Liver (tissue), 9 donors: ENCODE data around the gene FOXL1. TPM values are rescaled to one million over a fixed set of nuclear protein-coding genes. Genes with fewer than 3 reads are reported as not detected.

Experiments
- DNase-seq: peaks from one replicate; pipeline ENCODE4 v3.0.0-alpha.2; 2017; ENCODE audit warnings: low spot score
- H3K27ac ChIP-seq, 2 donors: one replicate each; pipeline ENCODE4 v1.7.0; 2013; ENCODE audit warnings: inconsistent platforms in 2 of 2, low read length in 2 of 2, control low read depth in 1 of 2, low read depth in 1 of 2, mild to moderate bottlenecking in 1 of 2
- H3K27me3 ChIP-seq, 4 donors: one replicate each; pipeline versions ENCODE4 v1.6.1 to v1.7.0; 2013; ENCODE audit warnings: low read length in 3 of 4, inconsistent platforms in 1 of 4, mild to moderate bottlenecking in 1 of 4, moderate library complexity in 1 of 4; ENCODE audit not compliant: control insufficient read depth in 4 of 4, insufficient read depth in 4 of 4
- H3K36me3 ChIP-seq, 4 donors: one replicate each; pipeline versions ENCODE4 v1.6.1 to v1.7.0; 2013; ENCODE audit warnings: low read length in 3 of 4, mild to moderate bottlenecking in 3 of 4, low read depth in 1 of 4, moderate library complexity in 1 of 4; ENCODE audit not compliant: control insufficient read depth in 4 of 4, insufficient read depth in 3 of 4
- H3K4me1 ChIP-seq, 4 donors: one replicate each; pipeline versions ENCODE4 v1.6.1 to v1.7.0; 2013; ENCODE audit warnings: low read length in 3 of 4, mild to moderate bottlenecking in 3 of 4, moderate library complexity in 1 of 4; ENCODE audit not compliant: control insufficient read depth in 4 of 4, insufficient read depth in 4 of 4
- H3K4me3 ChIP-seq, 3 donors: one replicate each; pipeline versions ENCODE4 v1.6.1 to v1.7.0; 2013; ENCODE audit warnings: low read length in 3 of 3, control low read depth in 1 of 3, low read depth in 1 of 3, mild to moderate bottlenecking in 1 of 3
- H3K9ac ChIP-seq, 2 donors: one replicate each; pipeline ENCODE4 v1.7.0; 2013; ENCODE audit warnings: low read length in 2 of 2, mild to moderate bottlenecking in 2 of 2, moderate library complexity in 2 of 2, control low read depth in 1 of 2, low read depth in 1 of 2
- H3K9me3 ChIP-seq, 4 donors: one replicate each; pipeline versions ENCODE4 v1.6.1 to v1.7.0; 2013; ENCODE audit warnings: low read length in 3 of 4; ENCODE audit not compliant: control insufficient read depth in 4 of 4
- ATF3 ChIP-seq: IDR thresholded peaks from 2 replicates; pipeline ENCODE4 v1.6.1; 2016; ENCODE audit warnings: antibody characterized with exemption
- EGR1 ChIP-seq, 2 donors: IDR thresholded peaks; 2 replicates each; pipeline ENCODE4 v1.6.1; 2016 to 2018; ENCODE audit warnings: antibody characterized with exemption in 2 of 2, low read depth in 2 of 2
- FOXA1 ChIP-seq: IDR thresholded peaks from 2 replicates; pipeline ENCODE4 v1.6.1; 2016; ENCODE audit warnings: antibody characterized with exemption
- GABPA ChIP-seq, 2 donors: IDR thresholded peaks in 1 of 2; conservative IDR thresholded peaks in 1 of 2; 2 replicates each; pipeline ENCODE4 v1.6.1; 2016; ENCODE audit warnings: antibody characterized with exemption in 2 of 2, mild to moderate bottlenecking in 1 of 2, moderate library complexity in 1 of 2
- HNF4A ChIP-seq, 2 donors: conservative IDR thresholded peaks; 2 replicates each; pipeline ENCODE4 v1.6.1; 2016; ENCODE audit warnings: antibody characterized with exemption in 2 of 2, mild to moderate bottlenecking in 2 of 2
- HNF4G ChIP-seq: IDR thresholded peaks from 2 replicates; pipeline ENCODE4 v1.6.1; 2016; ENCODE audit warnings: antibody characterized with exemption
- JUND ChIP-seq, 2 donors: IDR thresholded peaks; 2 replicates each; pipeline ENCODE4 v1.6.1; 2016; ENCODE audit warnings: antibody characterized with exemption in 2 of 2
- MAX ChIP-seq: IDR thresholded peaks from 2 replicates; pipeline ENCODE4 v1.6.1; 2016; ENCODE audit warnings: antibody characterized with exemption
- NR2F2 ChIP-seq: IDR thresholded peaks from 2 replicates; pipeline ENCODE4 v1.6.1; 2016; ENCODE audit warnings: antibody characterized with exemption
- RAD21 ChIP-seq, 2 donors: IDR thresholded peaks; 2 replicates each; pipeline ENCODE4 v1.6.1; 2016; ENCODE audit warnings: antibody characterized with exemption in 2 of 2, mild to moderate bottlenecking in 2 of 2
- REST ChIP-seq: IDR thresholded peaks from 2 replicates; pipeline ENCODE4 v1.6.1; 2016; ENCODE audit warnings: antibody characterized with exemption, mild to moderate bottlenecking
- RXRA ChIP-seq, 2 donors: IDR thresholded peaks; 2 replicates each; pipeline ENCODE4 v1.6.1; 2017 to 2018; ENCODE audit warnings: antibody characterized with exemption in 2 of 2, mild to moderate bottlenecking in 1 of 2
- SP1 ChIP-seq: IDR thresholded peaks from 2 replicates; pipeline ENCODE4 v1.6.1; 2018; ENCODE audit warnings: antibody characterized with exemption, mild to moderate bottlenecking
- TAF1 ChIP-seq: conservative IDR thresholded peaks from 2 replicates; pipeline ENCODE4 v1.6.1; 2016; ENCODE audit warnings: antibody characterized with exemption, mild to moderate bottlenecking
- YY1 ChIP-seq: IDR thresholded peaks from 2 replicates; pipeline ENCODE4 v1.6.1; 2016; ENCODE audit warnings: antibody characterized with exemption, mild to moderate bottlenecking
- ZBTB33 ChIP-seq: IDR thresholded peaks from 2 replicates; pipeline ENCODE4 v1.6.1; 2016; ENCODE audit warnings: antibody characterized with exemption
- WGBS: extraction: QIAGEN DNeasy Blood & Tissue Kit; methylation state at CpG from one replicate; pipeline ENCODE4 v1.1.7; 2013; 5-methylcytosine and 5-hydroxymethylcytosine counted together
- polyA plus RNA-seq, 2 donors: library from polyadenylated mRNA; stranded (reverse) in 1 of 2; unstranded in 1 of 2; fragments of 200-250 nt in 1 of 2; fragments of >200 nt in 1 of 2; fragmentation: Nextera tagmentation in 1 of 2; extraction: Ambion mirVana in 1 of 2; gene quantifications; one replicate each; pipeline versions ENCODE4 v1.2.1 to v1.2.3, GENCODE V29; 2013 to 2015
- total RNA-seq, 2 donors: library from RNA; depleted of rRNA; stranded (reverse); fragments of >200 nt; gene quantifications; one replicate each; pipeline ENCODE4 v1.2.3, GENCODE V29; 2014
- TF ChIP-seq, protein P1 (sequence below): fragments of 150-350 bp; IDR thresholded peaks from 2 replicates; pipeline ENCODE4 v1.5.1; 2017; ENCODE audit warnings: improper control_type of control experiment, low read depth, low read length; ENCODE audit not compliant: missing input control
- donor health status: healthy.
- donor health status: healthy.
- donor health status: healthy.
- donor health status: healthy.
- donor health status: healthy.

The FOXL1 gene
- total and polyA plus RNA-seq, 4 donors = 0.05 to 0.06 TPM; not detected in 2

GRCh38 chr16:86614699-86615098 lies 36.4 kb downstream of the FOXL1 start:
- Histone ChIP-seq H3K27me3 (peaks cover 0 to 9% (median 0%) of the 10 kb centered on the region in 4 donors), H3K9me3 (no peaks in the 10 kb centered on the region), H3K4me1 (no peaks in the 10 kb centered on the region), H3K36me3 (no peaks in the 10 kb centered on the region), H3K4me3 (no peak overlapping the region), H3K27ac (no peak overlapping the region), H3K9ac (no peak overlapping the region)
- 66% methylated on average over 5 of the region's 5 CpGs for WGBS
- DNase-seq = no peak
- TF ChIP-seq MAX (no peak), HNF4A (conservative IDR thresholded peaks at IDR 0.05) (no peak), SP1 (no peak), GABPA (IDR thresholded peaks at IDR 0.05 in 1 of 2, conservative IDR thresholded peaks at IDR 0.05 in 1 of 2) (no peak), TAF1 (no peak), RXRA (IDR thresholded peaks at IDR 0.05) (no peak)

DNA sequence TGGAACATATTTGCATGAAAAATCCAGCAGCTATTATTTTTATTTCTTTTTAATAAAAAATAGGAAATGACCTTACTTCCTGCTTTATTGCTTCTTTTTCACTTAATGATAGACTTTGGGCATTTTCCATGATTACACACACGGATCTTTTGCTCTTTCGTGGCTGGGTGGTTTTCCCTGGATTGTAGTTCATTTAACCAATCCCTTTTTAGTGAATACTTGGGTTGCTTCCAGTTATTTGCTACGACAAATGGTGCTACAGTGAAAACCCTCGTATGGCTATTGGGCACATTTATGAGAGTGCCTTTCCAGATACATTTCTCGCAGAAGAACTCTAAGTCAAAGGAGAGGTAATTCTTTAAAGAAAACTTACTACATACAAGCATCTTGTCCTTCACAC lies 38.6 kb downstream of the FOXL1 start:
- Histone ChIP-seq H3K27me3 (peaks cover 0 to 3% (median 0%) of the 10 kb centered on the region in 4 donors), H3K36me3 (no peaks in the 10 kb centered on the region), H3K27ac (no peak overlapping the region), H3K4me1 (no peaks in the 10 kb centered on the region), H3K9me3 (peaks cover 0 to 2% (median 0%) of the 10 kb centered on the region in 4 donors), H3K9ac (no peak overlapping the region), H3K4me3 (no peak overlapping the region)
- no peak for DNase-seq
- 69% methylated on average over 5 of the region's 5 CpGs for WGBS
- TF ChIP-seq SP1 (no peak), RXRA (IDR thresholded peaks at IDR 0.05) (no peak), NR2F2 (no peak), ZBTB33 (no peak), ATF3 (no peak), MAX (no peak), REST (no peak), JUND (IDR thresholded peaks at IDR 0.05) (no peak), HNF4G (no peak), HNF4A (conservative IDR thresholded peaks at IDR 0.05) (no peak), FOXA1 (no peak), RAD21 (IDR thresholded peaks at IDR 0.05) (no peak), TAF1 (no peak), YY1 (no peak), EGR1 (IDR thresholded peaks at IDR 0.05; ENCODE audit: low read depth in 2 of 2) (no peak)
- TF ChIP-seq, protein P1, sequence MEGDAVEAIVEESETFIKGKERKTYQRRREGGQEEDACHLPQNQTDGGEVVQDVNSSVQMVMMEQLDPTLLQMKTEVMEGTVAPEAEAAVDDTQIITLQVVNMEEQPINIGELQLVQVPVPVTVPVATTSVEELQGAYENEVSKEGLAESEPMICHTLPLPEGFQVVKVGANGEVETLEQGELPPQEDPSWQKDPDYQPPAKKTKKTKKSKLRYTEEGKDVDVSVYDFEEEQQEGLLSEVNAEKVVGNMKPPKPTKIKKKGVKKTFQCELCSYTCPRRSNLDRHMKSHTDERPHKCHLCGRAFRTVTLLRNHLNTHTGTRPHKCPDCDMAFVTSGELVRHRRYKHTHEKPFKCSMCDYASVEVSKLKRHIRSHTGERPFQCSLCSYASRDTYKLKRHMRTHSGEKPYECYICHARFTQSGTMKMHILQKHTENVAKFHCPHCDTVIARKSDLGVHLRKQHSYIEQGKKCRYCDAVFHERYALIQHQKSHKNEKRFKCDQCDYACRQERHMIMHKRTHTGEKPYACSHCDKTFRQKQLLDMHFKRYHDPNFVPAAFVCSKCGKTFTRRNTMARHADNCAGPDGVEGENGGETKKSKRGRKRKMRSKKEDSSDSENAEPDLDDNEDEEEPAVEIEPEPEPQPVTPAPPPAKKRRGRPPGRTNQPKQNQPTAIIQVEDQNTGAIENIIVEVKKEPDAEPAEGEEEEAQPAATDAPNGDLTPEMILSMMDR = no peak
